Activated naive CD4-positive, alpha-beta T cell treated with anti-CD3 and anti-CD28 coated beads, Interleukin-2, amount 50 U/mL, for 24 hours (primary cell): ENCODE data around the gene SETD3.

Source experiments
- H3K27ac Mint-ChIP-seq: one replicate; pipeline ENCODE4 v1.8.0; 2021; ENCODE audit warnings: mild to moderate bottlenecking, mixed read lengths
- H3K27me3 Mint-ChIP-seq: one replicate; pipeline ENCODE4 v1.8.0; 2021; ENCODE audit warnings: mixed read lengths
- H3K36me3 Mint-ChIP-seq: one replicate; pipeline ENCODE4 v1.8.0; 2021; ENCODE audit warnings: mixed read lengths
- H3K4me1 Mint-ChIP-seq: one replicate; pipeline ENCODE4 v1.8.0; 2021; ENCODE audit warnings: mixed read lengths
- H3K4me3 Mint-ChIP-seq: one replicate; pipeline ENCODE4 v1.8.0; 2021; ENCODE audit warnings: mild to moderate bottlenecking, mixed read lengths
- H3K9me3 Mint-ChIP-seq: one replicate; pipeline ENCODE4 v1.8.0; 2021; ENCODE audit warnings: mixed read lengths

SETD3 gene

GRCh38 chr14:99519347-99519881 lies 38.8 kb upstream of the SETD3 start:
- Mint-ChIP-seq H3K4me1 (peaks cover 3% of the 10 kb centered on the region), H3K4me3 (no peak overlapping the region), H3K27ac (no peak overlapping the region), H3K27me3 (no peaks in the 10 kb centered on the region), H3K9me3 (no peaks in the 10 kb centered on the region), H3K36me3 (no peaks in the 10 kb centered on the region)

DNA sequence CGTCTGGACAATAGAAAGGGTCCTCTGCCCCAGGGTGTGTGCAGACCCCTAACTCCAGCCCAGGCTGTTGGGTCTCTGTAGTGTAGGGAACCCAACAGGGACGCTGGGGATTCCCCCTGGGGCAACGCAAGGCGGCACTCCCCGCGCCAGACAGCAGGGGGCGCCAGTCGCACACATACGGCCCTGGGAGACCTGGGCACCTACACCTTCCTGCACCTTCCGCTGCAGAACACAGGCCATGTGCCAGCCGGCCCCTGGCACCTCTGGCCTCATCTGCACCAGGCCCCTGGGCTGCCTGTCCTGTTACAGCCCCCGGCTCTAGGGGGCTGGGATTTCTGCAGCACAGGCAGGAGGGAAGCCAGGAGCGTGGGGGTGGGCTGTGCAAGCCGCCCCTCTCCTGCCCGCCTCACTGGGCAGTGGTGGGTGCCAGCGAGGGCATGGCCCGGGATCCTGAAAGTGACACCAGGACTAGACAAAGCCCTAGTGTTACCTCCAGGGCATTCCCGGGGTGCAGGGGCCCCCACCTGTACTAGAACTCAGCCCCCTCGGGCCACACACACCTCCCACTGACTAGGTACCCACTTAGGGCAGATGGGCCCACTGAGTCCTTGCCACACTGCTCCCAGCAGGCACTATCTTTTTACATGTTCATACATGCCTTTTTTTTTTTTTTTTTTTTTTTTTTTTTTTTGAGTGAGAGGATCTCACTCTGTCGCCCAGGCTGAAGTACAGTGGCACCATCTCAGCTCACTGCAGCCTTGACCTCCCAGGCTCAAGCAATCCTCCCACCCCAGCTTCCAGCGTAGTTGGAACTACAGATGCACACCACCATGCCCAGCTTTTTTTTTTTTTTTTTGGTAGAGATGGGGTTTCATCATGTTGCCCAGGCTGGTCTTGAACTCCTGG lies 38.0 kb upstream of the SETD3 start:
- Mint-ChIP-seq H3K9me3 (no peaks in the 10 kb centered on the region), H3K4me1 (no peaks in the 10 kb centered on the region), H3K36me3 (no peaks in the 10 kb centered on the region), H3K4me3 (no peak overlapping the region), H3K27ac (no peak overlapping the region), H3K27me3 (no peaks in the 10 kb centered on the region)

- H3K4me1 Mint-ChIP-seq: no peaks in the 10 kb centered on the region
- no peaks in the 10 kb centered on the region for H3K9me3 Mint-ChIP-seq
- H3K27me3 Mint-ChIP-seq: no peaks in the 10 kb centered on the region
- no peaks in the 10 kb centered on the region for H3K36me3 Mint-ChIP-seq
- no peak overlapping the region for H3K27ac Mint-ChIP-seq
- no peak overlapping the region for H3K4me3 Mint-ChIP-seq
These were observed 37.2 kb upstream of the SETD3 start for GRCh38 chr14:99517643-99518381.

- Mint-ChIP-seq H3K9me3 (no peaks in the 10 kb centered on the region), H3K27ac (no peak overlapping the region), H3K4me1 (no peaks in the 10 kb centered on the region), H3K27me3 (no peaks in the 10 kb centered on the region), H3K36me3 (no peaks in the 10 kb centered on the region), H3K4me3 (no peak overlapping the region)
These were observed 36.4 kb upstream of the SETD3 start for GRCh38 chr14:99516871-99517642.

DNA sequence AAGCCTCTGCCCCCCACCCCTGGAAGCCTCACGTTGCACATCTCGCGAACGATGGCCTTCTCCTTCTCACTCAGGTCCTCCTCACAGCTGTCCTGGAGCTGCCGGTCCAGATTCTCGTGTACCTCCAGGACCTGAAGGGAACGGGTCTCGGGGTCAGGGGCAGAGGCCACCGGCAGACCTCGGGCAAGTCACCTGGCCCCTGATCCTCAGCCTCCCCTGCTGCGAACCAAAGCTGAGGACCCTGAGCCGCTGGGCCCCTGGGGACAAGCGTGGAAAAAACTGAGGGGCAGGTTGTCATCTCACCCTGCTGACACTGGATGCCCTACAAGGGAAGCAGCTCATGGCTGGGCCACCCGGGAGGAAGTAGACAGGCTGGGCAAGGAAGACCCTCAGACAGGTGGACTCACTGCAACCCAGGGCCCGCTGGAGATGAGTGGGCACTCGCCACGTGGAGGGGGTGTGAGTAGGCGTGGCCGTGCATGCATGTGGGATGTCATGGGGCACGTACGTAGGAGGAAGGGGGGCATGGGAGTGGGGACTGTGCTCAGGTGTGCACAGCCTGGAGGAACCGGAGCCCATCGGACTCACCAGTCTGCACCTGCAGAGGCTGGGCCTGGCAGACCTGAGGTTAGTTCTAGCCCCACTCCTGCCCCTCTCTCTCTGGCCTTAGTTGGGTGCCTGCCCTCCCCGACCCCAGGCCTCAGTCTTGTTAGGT lies 35.7 kb upstream of the SETD3 start:
- H3K9me3 Mint-ChIP-seq: no peaks in the 10 kb centered on the region
- H3K4me3 Mint-ChIP-seq: no peak overlapping the region
- H3K27me3 Mint-ChIP-seq: no peaks in the 10 kb centered on the region
- no peaks in the 10 kb centered on the region for H3K4me1 Mint-ChIP-seq
- no peaks in the 10 kb centered on the region for H3K36me3 Mint-ChIP-seq
- H3K27ac Mint-ChIP-seq: peak overlapping the region; percentile 23

GRCh38 chr14:99515301-99516155 lies 34.9 kb upstream of the SETD3 start:
- no peaks in the 10 kb centered on the region for H3K9me3 Mint-ChIP-seq
- no peak overlapping the region for H3K4me3 Mint-ChIP-seq
- no peaks in the 10 kb centered on the region for H3K4me1 Mint-ChIP-seq
- no peaks in the 10 kb centered on the region for H3K27me3 Mint-ChIP-seq
- no peaks in the 10 kb centered on the region for H3K36me3 Mint-ChIP-seq
- no peak overlapping the region for H3K27ac Mint-ChIP-seq

DNA sequence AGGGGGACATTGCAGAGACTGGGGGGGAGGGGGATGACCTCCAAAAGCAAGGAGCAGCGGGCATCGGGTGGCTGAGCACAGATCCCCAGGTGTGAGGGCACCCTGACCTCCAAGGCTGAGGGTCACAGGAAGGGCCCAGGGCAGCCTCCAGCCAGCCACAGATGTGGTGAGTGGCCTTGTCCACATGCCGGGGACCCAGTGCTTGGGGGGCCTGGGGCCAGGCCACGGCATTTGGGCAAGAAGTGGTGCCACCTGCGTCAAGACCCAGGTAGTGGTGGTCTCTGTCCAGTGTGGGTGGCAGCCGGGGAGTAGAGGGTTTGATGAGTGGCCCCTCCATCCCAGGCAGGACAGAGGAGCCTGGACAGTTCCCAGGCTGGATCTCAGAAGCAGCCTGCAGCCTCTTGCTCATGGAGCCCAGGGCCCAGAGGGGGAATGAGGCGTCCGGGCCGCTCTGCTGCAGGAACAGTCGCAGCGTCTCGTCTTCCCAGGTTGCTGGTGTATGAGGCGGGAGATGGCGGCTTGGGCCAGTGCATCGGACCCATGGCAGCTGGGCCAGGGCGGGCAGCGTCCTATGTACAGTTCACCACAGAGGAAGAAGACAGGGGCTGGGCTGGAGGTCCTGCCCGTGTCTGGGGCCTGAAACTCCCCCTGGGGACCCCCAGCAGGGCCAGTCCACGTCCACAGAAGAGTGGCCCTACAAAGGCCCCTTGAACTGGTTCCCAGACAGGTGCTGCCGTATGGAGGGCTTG lies 34.1 kb upstream of the SETD3 start:
- H3K27ac Mint-ChIP-seq: no peak overlapping the region
- H3K9me3 Mint-ChIP-seq: no peaks in the 10 kb centered on the region
- no peaks in the 10 kb centered on the region for H3K36me3 Mint-ChIP-seq
- H3K4me1 Mint-ChIP-seq: no peaks in the 10 kb centered on the region
- no peaks in the 10 kb centered on the region for H3K27me3 Mint-ChIP-seq
- no peak overlapping the region for H3K4me3 Mint-ChIP-seq

GRCh38 chr14:99513946-99514551 lies 33.4 kb upstream of the SETD3 start:
- Mint-ChIP-seq H3K4me3 (no peak overlapping the region), H3K4me1 (no peaks in the 10 kb centered on the region), H3K36me3 (peaks cover 1% of the 10 kb centered on the region), H3K9me3 (no peaks in the 10 kb centered on the region), H3K27me3 (no peaks in the 10 kb centered on the region), H3K27ac (peak overlapping the region; percentile 14)

DNA sequence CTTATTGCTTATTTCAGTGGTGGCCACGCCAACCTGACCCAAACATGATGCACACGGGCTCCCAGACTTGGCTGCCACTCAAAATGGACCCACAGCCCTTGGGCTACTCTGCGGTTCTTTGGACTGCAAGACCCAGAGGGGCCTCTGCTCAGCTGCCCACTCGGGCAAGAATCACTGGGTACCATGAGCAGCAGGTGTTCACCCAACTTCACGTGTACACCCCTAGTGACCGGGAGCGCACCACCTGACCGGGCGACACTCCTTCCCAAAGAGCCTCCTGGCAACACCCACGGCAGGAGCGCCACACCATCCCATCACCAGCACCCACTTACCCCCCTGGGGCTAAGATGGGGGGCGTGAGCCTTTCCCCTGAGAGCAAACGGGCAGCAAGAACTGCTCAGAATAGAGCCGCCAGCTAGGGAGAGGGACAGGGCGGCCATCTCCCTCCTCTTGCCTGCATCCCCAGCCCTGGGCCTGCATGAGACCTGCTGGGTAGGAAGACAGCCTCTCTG lies 32.6 kb upstream of the SETD3 start:
- H3K36me3 Mint-ChIP-seq: peaks cover 3% of the 10 kb centered on the region
- H3K27ac Mint-ChIP-seq: no peak overlapping the region
- no peaks in the 10 kb centered on the region for H3K27me3 Mint-ChIP-seq
- no peak overlapping the region for H3K4me3 Mint-ChIP-seq
- H3K4me1 Mint-ChIP-seq: no peaks in the 10 kb centered on the region
- no peaks in the 10 kb centered on the region for H3K9me3 Mint-ChIP-seq

GRCh38 chr14:99512571-99513182 lies 32.0 kb upstream of the SETD3 start:
- Mint-ChIP-seq H3K4me3 (no peak overlapping the region), H3K36me3 (peaks cover 3% of the 10 kb centered on the region), H3K4me1 (no peaks in the 10 kb centered on the region), H3K27me3 (no peaks in the 10 kb centered on the region), H3K9me3 (no peaks in the 10 kb centered on the region), H3K27ac (no peak overlapping the region)

- no peaks in the 10 kb centered on the region for H3K27me3 Mint-ChIP-seq
These were observed 31.4 kb upstream of the SETD3 start for GRCh38 chr14:99512110-99512449.

DNA sequence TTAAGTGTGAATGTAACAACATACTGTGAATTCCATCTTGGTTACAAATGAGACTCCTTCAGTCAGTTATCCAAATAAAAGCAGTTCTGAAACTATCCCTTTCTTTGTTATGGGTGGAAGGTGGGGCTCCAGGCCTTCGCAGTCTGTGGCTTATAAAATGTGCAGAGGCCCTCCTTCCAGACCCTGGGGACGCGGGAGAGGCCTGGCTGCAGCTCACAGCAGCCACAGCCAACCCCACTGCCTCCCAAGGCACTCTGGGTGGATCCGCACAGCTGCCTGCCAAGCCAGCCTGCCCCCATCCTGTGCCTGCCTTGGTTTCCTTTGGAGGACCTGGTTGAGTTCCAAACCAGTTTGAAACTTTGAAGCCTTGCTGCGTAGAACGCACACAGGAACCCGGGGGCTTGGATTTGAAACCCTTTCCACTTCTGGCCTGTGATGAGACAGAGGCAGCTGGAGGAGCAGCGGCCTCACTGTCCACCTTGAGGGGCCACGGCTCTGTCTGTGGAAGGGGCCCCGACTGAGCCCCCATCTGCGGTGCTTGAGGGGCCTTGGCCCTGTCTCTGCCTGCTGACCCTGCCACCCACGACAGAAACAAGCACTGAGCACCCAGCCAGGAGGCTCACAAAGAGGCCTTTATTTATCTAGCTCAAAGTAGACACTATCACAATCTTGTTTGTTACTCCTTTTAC lies 30.9 kb upstream of the SETD3 start:
- Mint-ChIP-seq H3K27ac (no peak overlapping the region), H3K27me3 (no peaks in the 10 kb centered on the region), H3K9me3 (no peaks in the 10 kb centered on the region), H3K36me3 (peaks cover 8% of the 10 kb centered on the region), H3K4me3 (no peak overlapping the region), H3K4me1 (no peaks in the 10 kb centered on the region)

More at GRCh38 chr14:99512110-99512449, 31.4 kb upstream of the SETD3 start:
- no peaks in the 10 kb centered on the region for H3K9me3 Mint-ChIP-seq
- no peaks in the 10 kb centered on the region for H3K4me1 Mint-ChIP-seq
- H3K27ac Mint-ChIP-seq: no peak overlapping the region
- peaks cover 8% of the 10 kb centered on the region for H3K36me3 Mint-ChIP-seq
- no peak overlapping the region for H3K4me3 Mint-ChIP-seq
